ENCODE data around the gene TMC5.

DNA sequence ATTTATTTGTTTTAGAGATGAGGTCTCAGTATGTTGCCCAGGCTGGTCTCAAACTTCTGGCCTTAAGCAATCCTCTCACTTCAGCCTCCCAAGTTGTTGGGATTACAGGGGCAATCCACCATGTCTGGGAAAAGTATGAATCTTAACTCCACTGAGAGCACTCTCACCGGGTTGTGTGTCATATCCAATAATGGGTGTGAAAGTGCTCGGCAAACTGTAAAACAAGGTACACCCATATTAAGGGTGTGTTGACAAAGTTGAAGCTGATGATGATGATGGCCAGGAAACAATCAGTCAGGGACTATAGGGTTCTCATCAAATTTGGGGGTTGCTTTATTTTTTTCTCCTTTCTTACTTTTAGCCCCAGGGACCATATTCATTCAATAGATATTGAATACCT, 25.3 kb upstream of the TMC5 start:
- TF ChIP-seq GATA2 (IDR thresholded peaks at IDR 0.05; ENCODE audit: low read depth, low read length) (no peak), GATA3 (IDR thresholded peaks at IDR 0.05; ENCODE audit: low read depth, low read length) (no peak)

Measured in SH-SY5Y (cell line).